GM18867 (cell line): Measurements from ENCODE around the gene CDH18.

Experiments used
- ATAC-seq: cut with Tn5 transposase; IDR thresholded peaks from one replicate; pipeline ENCODE4 v1.9.1; 2021; ENCODE audit warnings: mild to moderate bottlenecking, moderate library complexity; ENCODE audit not compliant: unreplicated experiment

Gene CDH18

DNA sequence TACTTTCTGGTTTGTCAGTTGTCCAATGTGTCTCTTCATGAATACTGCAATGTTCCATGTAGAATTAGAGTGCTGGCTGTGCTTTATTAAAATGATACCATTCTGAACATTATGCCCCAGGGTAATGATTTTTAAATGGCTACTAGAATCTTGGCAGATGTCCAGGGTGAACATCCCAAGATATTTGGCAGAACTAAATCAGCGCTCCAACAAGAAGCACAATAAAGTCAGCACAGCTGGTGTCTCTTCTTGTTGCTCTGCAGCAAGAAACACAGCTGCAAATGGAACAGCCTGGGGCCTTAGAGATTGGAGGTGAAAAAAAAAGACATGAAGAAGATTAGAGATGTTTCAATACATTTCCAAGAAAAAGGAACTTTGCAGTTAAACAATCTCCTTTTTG lies 248.3 kb downstream of the CDH18 start:
- no peak for ATAC-seq

- ATAC-seq: no peak
Observed at GRCh38 chr5:19734776-19735175, 253.2 kb downstream of the CDH18 start.

DNA sequence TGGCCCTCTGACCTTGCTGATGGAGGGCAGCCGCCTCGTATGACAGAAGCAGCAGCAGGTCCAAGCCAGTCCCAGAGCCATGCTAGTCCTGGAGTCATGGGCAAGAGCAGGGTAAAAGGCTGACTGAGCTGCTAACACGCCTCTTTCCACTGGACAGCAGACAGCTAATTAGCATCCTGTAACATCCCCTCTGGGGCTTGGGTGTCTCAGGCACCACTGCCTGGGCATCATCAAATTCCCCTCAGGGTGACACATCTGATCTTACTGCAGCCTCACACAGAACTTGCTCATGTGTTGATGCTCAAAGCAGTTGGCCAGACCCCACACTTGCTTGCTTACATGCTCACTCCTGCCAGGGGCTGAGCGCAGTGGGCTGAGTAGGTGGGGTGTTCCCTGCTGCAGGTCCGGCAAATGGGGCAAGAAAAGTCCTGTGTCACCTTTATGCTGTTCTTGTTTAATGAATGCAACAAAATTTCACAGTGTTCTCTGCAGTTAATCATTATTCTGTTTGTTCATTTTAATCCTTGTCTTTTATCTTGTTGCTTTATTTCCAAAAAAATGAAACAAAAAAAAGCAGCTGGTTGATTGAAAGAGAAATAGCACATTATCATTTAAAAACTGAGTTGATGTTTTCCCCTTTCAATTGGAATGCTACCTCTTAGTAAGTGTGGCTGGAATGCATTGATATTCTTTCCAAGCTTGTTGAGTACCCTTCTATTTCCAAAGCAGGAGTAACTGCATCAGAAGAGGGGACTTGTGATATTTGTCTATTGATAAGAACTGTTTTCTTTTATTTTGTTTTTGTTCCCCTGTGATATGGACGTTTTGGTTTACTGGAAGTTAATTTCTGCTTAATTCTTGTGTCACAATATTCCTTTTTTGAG lies 254.1 kb downstream of the CDH18 start:
- ATAC-seq: no peak

GRCh38 chr5:19728571-19728970 lies 259.4 kb downstream of the CDH18 start:
- ATAC-seq: no peak

DNA sequence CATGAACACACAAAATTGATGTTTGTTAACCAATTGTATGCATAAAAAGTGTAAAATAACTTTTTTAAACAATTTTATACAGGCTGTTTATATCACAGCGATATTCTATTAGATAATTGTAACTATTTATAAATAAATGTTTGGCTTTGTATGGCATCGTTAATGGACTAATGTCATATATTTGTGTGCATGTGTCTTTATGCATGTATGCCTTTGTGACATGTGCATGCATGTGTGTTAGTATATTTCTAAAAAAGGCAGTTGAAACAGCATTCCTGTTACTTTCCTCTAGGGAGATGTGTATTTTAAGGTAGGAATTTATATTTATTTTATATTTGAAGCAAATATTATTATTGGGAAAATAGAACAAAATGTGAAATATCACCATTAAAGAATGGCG lies 268.9 kb downstream of the CDH18 start:
- no peak for ATAC-seq

DNA sequence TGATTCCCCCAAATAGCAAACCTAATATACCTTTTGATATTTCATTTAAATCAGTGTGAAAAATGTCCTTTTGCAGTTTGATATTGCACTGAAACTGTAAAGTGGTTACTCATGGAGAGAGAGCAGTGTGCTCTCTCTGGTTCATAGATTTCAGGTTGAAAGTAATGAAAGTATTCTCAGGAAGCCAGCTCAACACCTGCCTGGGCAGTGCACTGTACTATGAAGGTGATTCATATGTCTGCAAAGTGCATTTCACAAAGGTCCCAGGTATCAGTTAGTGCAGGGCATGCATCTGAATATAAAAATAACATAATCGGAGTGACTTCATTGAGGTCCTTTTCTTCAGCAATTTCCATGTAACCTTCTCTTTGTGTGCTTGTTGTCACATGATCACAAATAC lies 274.3 kb downstream of the CDH18 start:
- ATAC-seq: no peak

DNA sequence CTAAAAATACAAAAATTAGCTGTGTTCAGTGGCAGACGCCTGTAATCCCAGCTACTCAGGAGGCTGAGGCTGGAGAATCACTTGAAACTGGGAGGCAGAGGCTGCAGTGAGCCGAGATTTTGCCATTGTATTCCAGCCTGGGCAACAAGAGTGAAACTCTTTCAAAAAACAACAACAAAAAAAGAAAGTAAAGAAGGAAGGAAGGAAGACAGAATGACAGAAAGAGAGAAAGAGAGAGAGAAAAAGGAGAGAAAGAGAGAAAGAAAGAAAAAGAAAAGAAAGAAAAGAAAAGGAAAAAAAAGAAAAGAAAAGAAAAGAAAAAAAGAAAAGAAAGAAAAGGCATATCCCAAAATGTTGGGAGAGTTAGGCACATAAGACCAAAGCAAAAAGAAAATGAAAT lies 278.6 kb downstream of the CDH18 start:
- no peak for ATAC-seq

GRCh38 chr5:19706776-19707175 lies 281.2 kb downstream of the CDH18 start:
- no peak for ATAC-seq

- no peak for ATAC-seq
Observed at GRCh38 chr5:19701731-19702130, 286.3 kb downstream of the CDH18 start.

DNA sequence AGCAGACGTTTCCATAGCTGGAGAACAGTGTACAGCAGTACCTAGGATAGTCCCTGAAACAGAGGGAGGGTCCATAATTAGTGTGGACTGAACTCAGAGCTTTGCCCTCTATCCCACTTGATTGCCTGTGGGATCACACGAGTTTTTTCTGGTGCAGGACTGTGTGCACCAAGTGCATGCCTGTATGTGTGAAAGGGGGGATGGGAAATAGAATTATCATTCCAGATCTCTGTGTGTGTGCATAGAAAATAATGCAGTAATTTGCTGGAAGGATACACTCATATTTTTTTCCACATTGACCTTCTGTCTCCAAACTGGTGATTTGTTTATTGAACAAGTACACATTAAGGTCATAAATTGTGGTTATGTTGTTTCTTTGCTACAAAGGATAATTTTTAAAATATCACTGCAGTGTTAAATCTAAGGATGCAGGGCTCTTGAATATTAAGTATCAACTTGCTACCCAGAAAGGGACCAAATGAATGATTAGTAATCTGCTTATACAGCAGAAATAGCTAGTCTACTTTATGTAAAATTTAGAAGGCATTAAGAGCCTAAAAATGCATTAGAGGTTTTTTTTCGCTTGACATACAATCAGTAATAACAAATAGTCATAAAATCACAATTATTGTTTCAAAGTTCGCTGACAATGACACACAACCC lies 292.9 kb downstream of the CDH18 start:
- ATAC-seq: no peak

DNA sequence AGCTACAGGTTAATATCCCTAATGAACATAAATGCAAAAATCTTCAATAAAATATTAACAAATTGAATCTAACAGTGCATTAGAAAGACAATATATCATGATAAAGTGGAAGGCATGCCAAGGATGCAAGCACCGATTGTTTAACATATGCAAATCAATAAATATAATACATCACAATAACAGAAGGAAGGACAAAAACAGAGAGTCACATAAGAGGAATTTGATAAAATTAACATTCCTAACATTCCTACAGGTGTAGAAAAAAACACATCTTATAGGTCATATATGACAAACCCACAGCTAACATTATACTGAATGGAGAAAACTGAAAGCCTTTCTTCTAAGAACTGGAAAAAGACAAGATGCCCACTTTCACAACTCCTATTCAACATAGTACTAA lies 297.0 kb downstream of the CDH18 start:
- no peak for ATAC-seq

DNA sequence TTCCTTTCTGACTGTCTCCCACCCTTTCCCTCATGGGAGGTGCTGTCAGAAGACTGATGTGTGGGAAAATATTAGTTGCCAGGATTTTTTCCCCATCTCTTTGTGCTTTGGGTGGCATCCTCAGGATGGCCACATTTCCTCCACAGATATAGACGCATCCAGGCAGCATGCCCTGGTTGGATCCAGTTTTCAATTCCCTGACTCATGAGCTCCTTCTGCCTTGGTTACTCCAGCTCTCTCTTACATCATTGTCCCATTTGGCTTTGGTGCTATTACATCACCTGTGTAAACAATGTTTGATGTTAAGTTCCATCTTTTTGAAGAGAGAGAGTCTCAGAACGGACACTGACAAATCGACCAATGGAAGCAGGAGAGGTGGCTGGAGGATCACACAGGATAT lies 302.5 kb downstream of the CDH18 start:
- ATAC-seq: no peak

- ATAC-seq: no peak
Observed at GRCh38 chr5:19676895-19677294, 311.1 kb downstream of the CDH18 start.

DNA sequence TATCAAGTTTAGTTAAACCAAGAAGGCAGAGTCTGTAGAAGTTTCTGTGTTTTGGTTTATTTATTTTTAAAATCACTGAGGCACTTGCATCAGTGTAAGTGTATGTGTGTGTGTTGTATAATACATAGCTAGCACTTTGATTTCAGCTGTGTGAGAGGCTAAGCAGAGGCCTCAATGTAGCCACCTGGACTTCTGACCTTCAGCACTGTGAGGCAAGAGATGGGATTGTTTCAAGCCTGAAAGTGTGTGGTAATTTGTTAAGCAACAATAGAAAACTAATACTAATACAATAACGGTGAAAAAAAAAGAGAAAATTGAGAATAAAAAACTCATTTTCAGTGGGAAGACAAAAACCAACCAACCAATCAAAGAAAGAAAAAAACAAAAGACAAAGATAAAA lies 327.3 kb downstream of the CDH18 start:
- no peak for ATAC-seq

- ATAC-seq: no peak
Observed at GRCh38 chr5:19655627-19656026, 332.4 kb downstream of the CDH18 start.

DNA sequence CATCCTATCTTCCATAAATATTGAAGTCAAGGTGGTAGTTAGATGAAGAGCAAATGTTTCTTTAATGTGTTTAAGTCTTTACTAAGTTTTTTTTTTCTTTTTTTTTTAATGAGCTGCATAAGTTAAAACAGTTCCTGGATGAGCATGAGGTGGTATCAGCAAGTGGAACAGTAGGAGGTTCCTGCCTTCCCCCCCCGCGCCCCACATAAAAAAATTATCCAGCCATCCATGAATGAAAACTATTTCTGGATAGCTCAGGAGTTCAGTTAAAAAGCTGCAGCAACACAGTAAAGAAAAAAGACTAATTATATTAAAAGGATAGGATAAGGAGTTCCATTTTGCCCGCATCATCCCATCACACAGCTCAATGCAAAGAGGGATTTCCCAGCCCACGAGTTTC lies 349.5 kb downstream of the CDH18 start:
- no peak for ATAC-seq

GRCh38 chr5:19630876-19631275 lies 357.1 kb downstream of the CDH18 start:
- no peak for ATAC-seq

DNA sequence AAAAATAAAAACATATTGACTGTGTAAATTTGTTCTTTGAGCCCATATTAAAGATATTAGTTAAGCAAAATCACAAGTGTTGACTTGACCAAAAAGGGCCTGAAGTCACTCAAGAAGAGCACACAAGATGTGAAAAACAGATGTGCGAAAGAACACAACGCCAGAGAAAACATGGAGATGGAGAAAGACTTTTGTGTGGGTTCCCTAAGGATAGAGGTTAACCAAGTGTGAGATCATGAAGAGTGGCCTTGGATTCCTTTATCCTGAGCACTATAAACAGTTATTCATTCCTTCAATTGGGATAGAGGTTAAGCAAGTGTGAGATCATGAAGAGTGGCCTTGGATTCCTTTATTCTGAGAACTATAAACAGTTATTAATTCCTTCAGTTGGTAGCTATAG lies 361.8 kb downstream of the CDH18 start:
- no peak for ATAC-seq

DNA sequence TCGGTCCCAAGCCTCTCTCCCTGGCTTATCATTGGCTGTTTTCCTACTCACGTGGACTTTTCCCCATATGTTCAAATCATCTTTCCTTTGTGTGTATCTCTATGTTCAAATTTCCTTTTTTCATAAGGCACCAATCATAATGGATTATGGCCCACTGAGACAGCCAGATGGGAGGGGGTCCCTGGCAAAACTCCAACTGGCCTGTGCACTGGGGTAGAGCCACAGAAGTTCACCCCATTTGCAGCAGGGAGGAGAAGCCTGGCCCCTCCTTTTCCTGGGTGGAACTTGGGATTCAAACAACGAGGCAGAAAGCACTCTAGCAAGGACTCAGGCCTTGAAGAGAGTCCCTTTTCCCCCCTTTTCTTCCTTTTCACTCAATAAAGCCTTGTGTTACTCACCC lies 362.4 kb downstream of the CDH18 start:
- ATAC-seq: no peak

DNA sequence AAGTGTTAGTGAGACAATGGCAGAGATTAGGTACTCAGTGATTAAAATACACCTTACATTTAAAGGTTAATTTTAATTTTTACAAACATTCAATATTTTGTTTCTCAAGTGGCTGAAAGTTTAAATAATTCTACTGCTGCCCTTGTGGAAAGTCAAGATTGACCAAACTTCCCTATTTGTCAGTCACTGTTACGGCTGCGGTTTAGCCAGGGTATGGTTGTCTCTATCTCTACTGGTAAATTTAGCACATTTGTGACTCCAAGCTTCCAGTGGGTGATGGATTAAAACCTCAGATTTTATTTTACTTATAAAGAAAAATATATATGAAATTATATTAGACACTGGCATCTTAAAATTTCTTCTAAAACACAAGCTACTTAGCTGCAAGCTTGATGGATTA lies 368.4 kb downstream of the CDH18 start:
- ATAC-seq: no peak

- no peak for ATAC-seq
Observed at GRCh38 chr5:19616701-19617215, 371.2 kb downstream of the CDH18 start.

DNA sequence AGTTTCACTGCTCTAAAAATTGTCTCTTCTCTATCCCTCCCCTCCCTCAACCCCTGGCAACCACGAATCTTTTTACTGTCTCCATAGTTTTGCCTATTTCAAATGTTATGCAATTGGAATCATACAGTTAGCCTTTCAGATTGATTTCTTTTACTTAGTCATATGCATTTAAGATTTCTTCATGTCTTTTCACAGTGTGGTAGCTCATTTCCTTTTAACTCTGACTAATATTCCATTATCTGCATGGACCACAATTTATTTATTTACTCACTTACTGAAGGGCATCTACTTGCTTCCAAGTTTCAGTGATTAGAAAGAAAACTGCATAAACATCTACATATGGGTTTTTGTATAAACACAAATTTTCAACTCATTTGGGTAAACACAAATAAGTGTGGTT lies 372.3 kb downstream of the CDH18 start:
- ATAC-seq: no peak
